GM12864 (cell line): ENCODE results near the gene TJP2.

Experiments
- DNase-seq: peaks from one replicate; pipeline ENCODE4 v3.0.0-alpha.2; 2011; ENCODE audit warnings: low read depth
- H3K4me3 ChIP-seq: 2 replicates; pipeline ENCODE4 v1.5.1; 2011; ENCODE audit warnings: mild to moderate bottlenecking, low read depth, low read length, control low read depth
- TF ChIP-seq, protein P1 (sequence below): IDR thresholded peaks from 2 replicates; pipeline ENCODE4 v1.5.1; 2011; ENCODE audit warnings: low read depth, mild to moderate bottlenecking, moderate library complexity, low read length, control low read depth, inconsistent platforms; ENCODE audit errors: missing control alignments

The TJP2 gene

DNA sequence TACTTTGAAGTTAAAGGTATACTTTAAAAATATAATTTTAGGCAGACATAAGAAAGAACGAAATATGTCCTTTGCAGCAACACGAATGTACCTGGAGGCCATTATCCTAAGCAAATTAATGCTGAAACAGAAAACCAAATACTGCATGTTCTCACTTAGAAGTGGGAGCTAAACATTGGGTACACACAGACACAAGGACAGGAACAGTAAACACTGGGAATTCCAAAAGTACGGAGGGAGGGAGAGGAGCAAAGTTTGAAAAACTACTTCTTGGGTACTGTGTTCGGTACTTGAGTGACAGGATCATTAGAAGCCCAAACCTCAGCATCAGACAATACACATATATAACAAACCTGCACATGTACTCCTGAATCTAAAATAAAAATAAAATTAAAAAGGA is 40.9 kb downstream of the TJP2 start:
- no peak for DNase-seq
- no peak overlapping the region for H3K4me3 ChIP-seq
- TF ChIP-seq, protein P1, sequence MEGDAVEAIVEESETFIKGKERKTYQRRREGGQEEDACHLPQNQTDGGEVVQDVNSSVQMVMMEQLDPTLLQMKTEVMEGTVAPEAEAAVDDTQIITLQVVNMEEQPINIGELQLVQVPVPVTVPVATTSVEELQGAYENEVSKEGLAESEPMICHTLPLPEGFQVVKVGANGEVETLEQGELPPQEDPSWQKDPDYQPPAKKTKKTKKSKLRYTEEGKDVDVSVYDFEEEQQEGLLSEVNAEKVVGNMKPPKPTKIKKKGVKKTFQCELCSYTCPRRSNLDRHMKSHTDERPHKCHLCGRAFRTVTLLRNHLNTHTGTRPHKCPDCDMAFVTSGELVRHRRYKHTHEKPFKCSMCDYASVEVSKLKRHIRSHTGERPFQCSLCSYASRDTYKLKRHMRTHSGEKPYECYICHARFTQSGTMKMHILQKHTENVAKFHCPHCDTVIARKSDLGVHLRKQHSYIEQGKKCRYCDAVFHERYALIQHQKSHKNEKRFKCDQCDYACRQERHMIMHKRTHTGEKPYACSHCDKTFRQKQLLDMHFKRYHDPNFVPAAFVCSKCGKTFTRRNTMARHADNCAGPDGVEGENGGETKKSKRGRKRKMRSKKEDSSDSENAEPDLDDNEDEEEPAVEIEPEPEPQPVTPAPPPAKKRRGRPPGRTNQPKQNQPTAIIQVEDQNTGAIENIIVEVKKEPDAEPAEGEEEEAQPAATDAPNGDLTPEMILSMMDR: no peak

DNA sequence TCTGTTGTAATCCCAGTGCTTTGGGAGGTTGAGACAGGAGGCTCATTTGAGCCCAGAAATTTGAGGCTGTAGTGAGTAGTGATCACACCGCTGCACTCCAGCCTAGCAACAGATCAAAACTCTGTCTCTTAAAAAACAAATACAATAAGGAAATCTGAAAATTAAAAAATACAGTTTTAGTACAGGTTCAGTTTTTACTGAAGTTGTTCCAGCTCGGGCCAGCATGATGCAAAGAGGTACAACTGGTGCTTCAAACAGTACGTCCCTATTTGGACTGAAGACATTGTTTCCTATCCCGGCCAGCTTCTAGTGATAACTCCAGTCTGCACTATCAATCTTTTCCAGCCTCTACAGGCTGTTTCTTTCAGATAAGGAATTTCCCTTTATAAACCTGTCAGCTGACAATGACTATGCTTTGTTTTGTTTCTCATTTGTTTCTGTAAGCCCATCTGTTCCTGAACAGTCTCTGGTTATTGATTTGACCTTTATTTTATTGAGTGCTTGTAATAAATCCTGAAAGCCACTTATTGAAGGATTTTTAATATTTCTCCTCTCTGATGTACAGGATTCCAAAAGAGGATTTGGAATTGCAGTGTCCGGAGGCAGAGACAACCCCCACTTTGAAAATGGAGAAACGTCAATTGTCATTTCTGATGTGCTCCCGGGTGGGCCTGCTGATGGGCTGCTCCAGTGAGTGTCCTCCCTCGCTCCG is 41.9 kb downstream of the TJP2 start:
- H3K4me3 ChIP-seq: no peak overlapping the region
- TF ChIP-seq, protein P1: no peak
- no peak for DNase-seq

DNA sequence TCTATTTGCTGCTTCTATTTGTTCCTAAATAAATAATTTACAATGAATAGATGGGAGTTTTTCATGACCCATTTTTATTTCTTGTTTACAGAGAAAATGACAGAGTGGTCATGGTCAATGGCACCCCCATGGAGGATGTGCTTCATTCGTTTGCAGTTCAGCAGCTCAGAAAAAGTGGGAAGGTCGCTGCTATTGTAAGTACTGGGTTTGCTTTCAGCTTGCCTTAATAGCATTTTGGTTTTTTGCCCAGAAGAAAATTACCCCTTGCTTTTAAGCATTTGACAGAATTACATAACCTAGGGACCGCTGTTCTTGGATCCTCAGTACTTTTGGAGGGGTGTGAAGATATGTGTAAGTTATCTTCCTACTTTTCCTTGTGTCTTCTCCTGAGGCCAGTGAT is 44.1 kb downstream of the TJP2 start:
- TF ChIP-seq, protein P1: no peak
- DNase-seq: no peak
- no peak overlapping the region for H3K4me3 ChIP-seq

DNA sequence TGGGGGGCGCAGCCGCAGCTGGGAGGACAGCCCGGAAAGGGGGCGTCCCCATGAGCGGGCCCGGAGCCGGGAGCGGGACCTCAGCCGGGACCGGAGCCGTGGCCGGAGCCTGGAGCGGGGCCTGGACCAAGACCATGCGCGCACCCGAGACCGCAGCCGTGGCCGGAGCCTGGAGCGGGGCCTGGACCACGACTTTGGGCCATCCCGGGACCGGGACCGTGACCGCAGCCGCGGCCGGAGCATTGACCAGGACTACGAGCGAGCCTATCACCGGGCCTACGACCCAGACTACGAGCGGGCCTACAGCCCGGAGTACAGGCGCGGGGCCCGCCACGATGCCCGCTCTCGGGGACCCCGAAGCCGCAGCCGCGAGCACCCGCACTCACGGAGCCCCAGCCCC is 47.0 kb downstream of the TJP2 start:
- DNase-seq: no peak
- TF ChIP-seq, protein P1: no peak
- H3K4me3 ChIP-seq: no peak overlapping the region

DNA sequence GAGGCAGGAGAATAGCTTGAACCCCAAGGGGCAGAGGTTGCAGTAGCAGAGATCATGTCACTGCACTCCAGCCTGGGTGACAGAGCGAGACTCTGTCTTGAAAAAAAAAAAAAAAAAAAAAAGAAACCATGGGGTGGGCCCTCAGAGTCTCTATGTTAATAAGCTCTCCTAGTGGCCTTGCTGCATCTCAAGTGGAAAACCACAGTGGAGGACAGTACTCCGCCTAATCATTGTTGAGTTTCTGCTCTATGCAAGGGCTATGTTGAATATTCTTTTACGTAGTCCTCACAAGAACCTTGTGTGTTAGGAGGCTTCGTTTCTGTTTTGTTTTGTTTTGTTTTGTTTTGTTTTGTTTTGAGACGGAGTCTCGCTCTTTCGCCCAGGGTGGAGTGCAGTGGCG is 48.9 kb downstream of the TJP2 start:
- TF ChIP-seq, protein P1: no peak
- DNase-seq: no peak
- H3K4me3 ChIP-seq: no peak overlapping the region

DNA sequence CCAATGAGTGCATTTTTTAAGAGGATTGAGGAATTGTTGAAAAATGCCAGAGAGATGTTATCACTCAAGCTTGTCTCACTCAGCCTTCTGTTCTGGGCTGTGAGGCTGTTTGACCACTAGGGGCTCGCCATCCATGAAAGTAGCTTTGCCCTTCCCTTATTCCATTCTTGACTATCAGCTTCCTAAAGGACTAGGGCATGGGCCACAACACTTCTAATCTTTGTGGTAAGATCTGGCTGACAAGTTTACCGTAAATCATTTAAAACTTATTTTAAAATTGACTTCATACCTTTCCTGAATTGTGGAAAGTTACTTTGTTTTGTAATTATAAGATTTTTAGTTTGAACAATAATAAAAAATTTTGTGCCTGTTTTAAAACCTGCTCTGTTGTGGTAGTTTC is 49.5 kb downstream of the TJP2 start:
- TF ChIP-seq, protein P1: peak; percentile 84
- no peak overlapping the region for H3K4me3 ChIP-seq
- no peak for DNase-seq

DNA sequence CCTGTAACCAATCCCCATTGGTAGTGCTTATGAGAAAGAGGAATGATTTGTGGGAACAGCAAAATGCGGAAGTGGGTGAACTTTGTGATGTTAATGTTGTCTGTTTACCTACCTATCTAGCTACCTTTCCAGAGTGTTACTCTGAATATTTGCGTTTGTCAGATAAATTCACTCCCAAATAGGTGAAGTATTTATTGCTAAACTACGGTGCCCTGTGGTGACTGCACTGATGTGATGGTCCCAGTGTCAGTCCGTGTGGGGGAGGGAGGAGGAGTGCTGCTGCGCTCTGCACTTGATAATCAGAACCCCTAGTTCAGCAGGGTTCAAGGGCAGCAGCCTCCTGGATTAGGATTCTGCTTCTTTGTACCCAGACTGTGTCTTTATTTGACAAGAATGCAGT is 55.3 kb downstream of the TJP2 start:
- DNase-seq: no peak

More for the DNA sequence above, 55.3 kb downstream of the TJP2 start:
- H3K4me3 ChIP-seq: no peak overlapping the region
- TF ChIP-seq, protein P1: no peak
